GM23338 (cell line): Measurements from ENCODE around the gene HNRNPM. TPM values are rescaled to one million over a fixed set of nuclear protein-coding genes. Genes with fewer than 3 reads are reported as not detected.

ENCODE experiments used
- ATAC-seq: fragments of 200-7000 bp; cut with Tn5 transposase; 3 replicates; pipeline ENCODE4 v1.9.1; 2020
- DNase-seq: peaks from one replicate; pipeline ENCODE4 v3.0.0-alpha.2; 2015; ENCODE audit warnings: low spot score
- H2AFZ ChIP-seq: fragments of 200-600 bp; sonication (generic); 2 replicates; pipeline ENCODE4 v1.8.0; 2016; ENCODE audit warnings: antibody characterized with exemption, mild to moderate bottlenecking, moderate library complexity
- H3F3A ChIP-seq: fragments of 200-600 bp; sonication (generic); replicated peaks from 2 replicates; pipeline ENCODE4 v1.8.0; 2017; ENCODE audit warnings: antibody characterized with exemption, mixed run types, low read depth
- H3K27ac ChIP-seq: fragments of 200-600 bp; sonication (generic); 2 replicates; pipeline ENCODE4 v1.6.1; 2016; ENCODE audit warnings: low read depth
- H3K27me3 ChIP-seq: fragments of 200-600 bp; sonication (generic); 2 replicates; pipeline ENCODE4 v1.8.0; 2016; ENCODE audit warnings: mild to moderate bottlenecking, mixed run types, moderate library complexity; ENCODE audit not compliant: insufficient read depth
- H3K36me3 ChIP-seq: fragments of 200-600 bp; sonication (generic); 2 replicates; pipeline ENCODE4 v1.8.0; 2016; ENCODE audit warnings: mild to moderate bottlenecking; ENCODE audit not compliant: insufficient read depth
- H3K4me1 ChIP-seq: fragments of 200-600 bp; sonication (generic); 2 replicates; pipeline ENCODE4 v1.8.0; 2016; ENCODE audit warnings: mild to moderate bottlenecking, moderate library complexity; ENCODE audit not compliant: insufficient read depth
- H3K4me2 ChIP-seq: fragments of 200-600 bp; sonication (generic); 2 replicates; pipeline ENCODE4 v1.7.1; 2017; ENCODE audit warnings: mixed run types
- H3K4me3 ChIP-seq: fragments of 200-600 bp; sonication (generic); 2 replicates; pipeline ENCODE4 v1.6.1; 2016; ENCODE audit warnings: mixed run types
- H3K79me2 ChIP-seq: fragments of 200-600 bp; sonication (generic); replicated peaks from 2 replicates; pipeline ENCODE4 v1.8.0; 2017; ENCODE audit warnings: mild to moderate bottlenecking; ENCODE audit not compliant: insufficient read depth
- H3K9me2 ChIP-seq: fragments of 200-600 bp; sonication (generic); 2 replicates; pipeline ENCODE4 v1.8.0; 2017; ENCODE audit not compliant: insufficient read depth
- H4K20me1 ChIP-seq: fragments of 200-600 bp; sonication (generic); replicated peaks from 2 replicates; pipeline ENCODE4 v1.8.0; 2017; ENCODE audit warnings: mild to moderate bottlenecking; ENCODE audit not compliant: insufficient read depth
- H3K27ac Mint-ChIP-seq: 2 replicates; pipeline ENCODE4 v1.8.0; 2020; ENCODE audit warnings: inconsistent platforms, mild to moderate bottlenecking, moderate library complexity, mixed read lengths
- H3K27me3 Mint-ChIP-seq: 3 replicates; pipeline ENCODE4 v1.8.0; 2022; ENCODE audit warnings: low read depth, mild to moderate bottlenecking, moderate library complexity, mixed read lengths, inconsistent platforms; ENCODE audit not compliant: insufficient read depth, poor library complexity
- H3K36me3 Mint-ChIP-seq: 3 replicates; pipeline ENCODE4 v1.8.0; 2021; ENCODE audit warnings: low read depth, mild to moderate bottlenecking, inconsistent platforms, moderate library complexity, mixed read lengths
- H3K4me1 Mint-ChIP-seq: 3 replicates; pipeline ENCODE4 v1.8.0; 2020; ENCODE audit warnings: mild to moderate bottlenecking, inconsistent platforms, mixed read lengths
- H3K4me3 Mint-ChIP-seq: 3 replicates; pipeline ENCODE4 v1.8.0; 2021; ENCODE audit warnings: moderate library complexity, mild to moderate bottlenecking, inconsistent platforms, mixed read lengths
- H3K9me3 Mint-ChIP-seq: 3 replicates; pipeline ENCODE4 v1.8.0; 2020; ENCODE audit warnings: moderate library complexity, mild to moderate bottlenecking, inconsistent platforms, mixed read lengths
- CREB1 ChIP-seq: fragments of 250-450 bp; sonication (Bioruptor Pico); IDR thresholded peaks from 2 replicates; pipeline ENCODE4 v1.5.0; 2020; ENCODE audit warnings: low read depth, mild to moderate bottlenecking, moderate library complexity
- CTCF ChIP-seq, 2 experiments: fragments of 200-600 bp in 1 of 2; sonication (generic) in 1 of 2; conservative IDR thresholded peaks; 2 replicates each; pipeline versions ENCODE4 v1.5.1 to v1.6.1; 2016 to 2017; ENCODE audit warnings: antibody characterized with exemption in 2 of 2, low read depth in 2 of 2, mild to moderate bottlenecking in 2 of 2, moderate library complexity in 1 of 2
- ETS1 ChIP-seq: IDR thresholded peaks from 2 replicates; pipeline ENCODE4 v1.6.1; 2016; ENCODE audit warnings: antibody characterized with exemption
- EZH2 ChIP-seq: fragments of 200-600 bp; sonication (generic); IDR thresholded peaks from one replicate; pipeline ENCODE4 v1.8.0; 2017; ENCODE audit warnings: antibody characterized with exemption, mild to moderate bottlenecking, low read depth; ENCODE audit not compliant: unreplicated experiment
- EZH2phosphoT487 ChIP-seq: fragments of 200-600 bp; sonication (generic); IDR thresholded peaks from one replicate; pipeline ENCODE4 v1.8.1; 2018; ENCODE audit warnings: antibody characterized with exemption; ENCODE audit not compliant: unreplicated experiment
- JUNB ChIP-seq: IDR thresholded peaks from one replicate; pipeline ENCODE4 v1.6.1; 2016; ENCODE audit warnings: antibody characterized with exemption; ENCODE audit not compliant: unreplicated experiment
- NANOG ChIP-seq: IDR thresholded peaks from 2 replicates; pipeline ENCODE4 v1.6.1; 2016; ENCODE audit warnings: antibody characterized with exemption, borderline replicate concordance
- POLR2AphosphoS5 ChIP-seq: IDR thresholded peaks from 2 replicates; pipeline ENCODE4 v1.6.1; 2016; ENCODE audit warnings: antibody characterized with exemption, low read depth
- REST ChIP-seq: IDR thresholded peaks from one replicate; pipeline ENCODE4 v1.6.1; 2018; ENCODE audit warnings: antibody characterized with exemption; ENCODE audit not compliant: unreplicated experiment
- STAT1 ChIP-seq: IDR thresholded peaks from one replicate; pipeline ENCODE4 v1.6.1; 2016; ENCODE audit warnings: antibody characterized with exemption; ENCODE audit not compliant: unreplicated experiment
- ZNF114 ChIP-seq: fragments of 250-450 bp; sonication (Bioruptor Pico); IDR thresholded peaks from 2 replicates; pipeline ENCODE4 v1.5.0; 2020; ENCODE audit warnings: mild to moderate bottlenecking, moderate library complexity
- ZNF331 ChIP-seq: fragments of 250-450 bp; sonication (Bioruptor Pico); IDR thresholded peaks from 2 replicates; pipeline ENCODE4 v1.5.0; 2020; ENCODE audit warnings: low read depth, mild to moderate bottlenecking, moderate library complexity
- ZNF462 ChIP-seq: fragments of 250-450 bp; sonication (Bioruptor Pico); IDR thresholded peaks from 2 replicates; pipeline ENCODE4 v1.5.0; 2020; ENCODE audit warnings: mild to moderate bottlenecking, moderate library complexity
- polyA plus RNA-seq: library from polyadenylated mRNA; unstranded; fragments of >200 nt; fragmentation: Nextera tagmentation; extraction: Ambion mirVana; gene quantifications from 2 replicates; pipeline ENCODE4 v1.2.1, GENCODE V29; 2016
- total RNA-seq: library from RNA; depleted of rRNA; stranded (reverse); fragments of >200 nt; shearing (Covaris generic); gene quantifications from 2 replicates; pipeline ENCODE4 v1.2.3, GENCODE V29; 2014

The HNRNPM gene
- total and polyA plus RNA-seq, 2 experiments from 2014 or later = 291 to 389 TPM

- Mint-ChIP-seq H3K27me3 (peaks cover 3% of the 10 kb centered on the region), H3K4me1 (peaks cover 94% of the 10 kb centered on the region), H3K4me3 (no peak overlapping the region; the same call in 2 of the 3 replicates), H3K36me3 (peaks cover 78% of the 10 kb centered on the region), H3K27ac (no peak overlapping the region), H3K9me3 (no peaks in the 10 kb centered on the region)
- Histone ChIP-seq H3F3A (peaks cover 5% of the 10 kb centered on the region; the same call in 1 of the 2 replicates), H3K4me1 (peaks cover 79% of the 10 kb centered on the region), H3K4me3 (no peak overlapping the region), H3K4me2 (peak overlapping the region; percentile 17), H2AFZ (no peak overlapping the region), H3K36me3 (peaks cover 17% of the 10 kb centered on the region; the same call in 1 of the 2 replicates), H3K79me2 (peaks cover 100% of the 10 kb centered on the region), H4K20me1 (peaks cover 99% of the 10 kb centered on the region), H3K27ac (no peak overlapping the region), H3K27me3 (no peaks in the 10 kb centered on the region), H3K9me2 (no peaks in the 10 kb centered on the region)
- TF ChIP-seq CTCF (conservative IDR thresholded peaks at IDR 0.05; ENCODE audit: low read depth in 2 of 2) (no peak), POLR2AphosphoS5 (no peak), CREB1 (CRISPR knock-in tag) (no peak), ZNF114 (CRISPR knock-in tag) (no peak), STAT1 (no peak), REST (no peak), NANOG (no peak), EZH2 (no peak), ETS1 (no peak), ZNF462 (CRISPR knock-in tag) (no peak), ZNF331 (CRISPR knock-in tag) (no peak), JUNB (no peak), EZH2phosphoT487 (no peak)
- DNase-seq = no peak
- ATAC-seq = no peak
Observed at GRCh38 chr19:8457209-8457608, 12.4 kb downstream of the HNRNPM start.
